ENCODE data around the gene RPL15. TPM values are rescaled to one million over a fixed set of nuclear protein-coding genes. Genes with fewer than 3 reads are reported as not detected.
A peak's percentile ranks its signal among the peaks of the same experiment; 100 is the strongest.

Gene RPL15
- total RNA-seq, 1 experiment from 2014 or later, result 4,340 TPM

GRCh38 chr3:23944007-23944783 lies 27.3 kb downstream of the RPL15 start:
- H3K27me3 ChIP-seq, result no peaks in the 10 kb centered on the region
- no peak for DNase-seq
- H3K4me3 ChIP-seq, result peak overlapping the region; percentile 55
- no peaks in the 10 kb centered on the region for H3K36me3 ChIP-seq
- no peaks in the 10 kb centered on the region for H3K9me3 ChIP-seq

- Histone ChIP-seq H3K4me3 (peak within 1 kb of the TSS; percentile 64), H3K9me3 (no peaks in the 10 kb centered on the region), H3K36me3 (no peaks in the 10 kb centered on the region), H3K27me3 (no peaks in the 10 kb centered on the region)
- DNase-seq, result peak; percentile 80
Measured at GRCh38 chr3:23944861-23945662, 28.1 kb downstream of the RPL15 start, which contains the start of gene NR1D2. TSS of gene NR1D2 (plus strand) at chr3:23945286. CDS start at chr3:23945579, 293 bp downstream.

- no peak for DNase-seq
- peak overlapping the region; percentile 55; the same call in 1 of the 2 replicates for H3K4me3 ChIP-seq
- H3K27me3 ChIP-seq, result no peaks in the 10 kb centered on the region
- no peaks in the 10 kb centered on the region for H3K36me3 ChIP-seq
- H3K9me3 ChIP-seq, result no peaks in the 10 kb centered on the region
Measured at GRCh38 chr3:23945663-23945912, 28.7 kb downstream of the RPL15 start.

- no peaks in the 10 kb centered on the region for H3K27me3 ChIP-seq
- peak; percentile 91 for DNase-seq
- H3K9me3 ChIP-seq, result no peaks in the 10 kb centered on the region
- H3K36me3 ChIP-seq, result no peaks in the 10 kb centered on the region
- H3K4me3 ChIP-seq, result peak overlapping the region; percentile 64
Measured at GRCh38 chr3:23945913-23946687, 29.2 kb downstream of the RPL15 start.

- DNase-seq, result no peak
- H3K9me3 ChIP-seq, result no peaks in the 10 kb centered on the region
- no peak overlapping the region for H3K4me3 ChIP-seq
- H3K36me3 ChIP-seq, result no peaks in the 10 kb centered on the region
- no peaks in the 10 kb centered on the region for H3K27me3 ChIP-seq
Measured at GRCh38 chr3:23948761-23949160, 31.8 kb downstream of the RPL15 start.

- no peak overlapping the region for H3K4me3 ChIP-seq
- H3K9me3 ChIP-seq, result no peaks in the 10 kb centered on the region
- no peak for DNase-seq
- H3K27me3 ChIP-seq, result no peaks in the 10 kb centered on the region
- H3K36me3 ChIP-seq, result no peaks in the 10 kb centered on the region
Measured at GRCh38 chr3:23949784-23950183, 32.9 kb downstream of the RPL15 start.

GRCh38 chr3:23950293-23950692 lies 33.4 kb downstream of the RPL15 start:
- Histone ChIP-seq H3K9me3 (no peaks in the 10 kb centered on the region), H3K27me3 (no peaks in the 10 kb centered on the region), H3K36me3 (no peaks in the 10 kb centered on the region), H3K4me3 (no peak overlapping the region)
- DNase-seq, result no peak

- DNase-seq, result no peak
- Histone ChIP-seq H3K36me3 (no peaks in the 10 kb centered on the region; the same call in 1 of the 2 replicates), H3K27me3 (no peaks in the 10 kb centered on the region), H3K4me3 (no peak overlapping the region), H3K9me3 (no peaks in the 10 kb centered on the region)
Measured at GRCh38 chr3:23952646-23953045, 35.7 kb downstream of the RPL15 start.

GRCh38 chr3:23953523-23953922 lies 36.6 kb downstream of the RPL15 start:
- DNase-seq, result no peak
- Histone ChIP-seq H3K4me3 (no peak overlapping the region), H3K36me3 (no peaks in the 10 kb centered on the region; the same call in 1 of the 2 replicates), H3K27me3 (no peaks in the 10 kb centered on the region), H3K9me3 (no peaks in the 10 kb centered on the region)

GRCh38 chr3:23954144-23954543 lies 37.2 kb downstream of the RPL15 start:
- H3K36me3 ChIP-seq, result no peaks in the 10 kb centered on the region; the same call in 1 of the 2 replicates
- DNase-seq, result no peak
- no peak overlapping the region for H3K4me3 ChIP-seq
- no peaks in the 10 kb centered on the region for H3K27me3 ChIP-seq
- no peaks in the 10 kb centered on the region for H3K9me3 ChIP-seq

- no peak overlapping the region for H3K4me3 ChIP-seq
- no peaks in the 10 kb centered on the region for H3K9me3 ChIP-seq
- no peaks in the 10 kb centered on the region for H3K27me3 ChIP-seq
- peaks cover 5% of the 10 kb centered on the region for H3K36me3 ChIP-seq
- no peak for DNase-seq
Measured at GRCh38 chr3:23956701-23957100, 39.8 kb downstream of the RPL15 start.

GRCh38 chr3:23959135-23959900 lies 42.4 kb downstream of the RPL15 start:
- no peak for DNase-seq
- no peaks in the 10 kb centered on the region for H3K9me3 ChIP-seq
- peaks cover 7% of the 10 kb centered on the region for H3K36me3 ChIP-seq
- H3K4me3 ChIP-seq, result no peak overlapping the region
- H3K27me3 ChIP-seq, result no peaks in the 10 kb centered on the region

GRCh38 chr3:23960649-23961048 lies 43.7 kb downstream of the RPL15 start:
- DNase-seq, result no peak
- H3K9me3 ChIP-seq, result no peaks in the 10 kb centered on the region
- peaks cover 7% of the 10 kb centered on the region for H3K36me3 ChIP-seq

GRCh38 chr3:23961066-23961465 lies 44.1 kb downstream of the RPL15 start:
- no peaks in the 10 kb centered on the region for H3K9me3 ChIP-seq
- DNase-seq, result no peak
- H3K36me3 ChIP-seq, result peaks cover 7% of the 10 kb centered on the region
- no peak overlapping the region for H3K4me3 ChIP-seq
- no peaks in the 10 kb centered on the region for H3K27me3 ChIP-seq

More at GRCh38 chr3:23960649-23961048, 43.7 kb downstream of the RPL15 start:
- H3K4me3 ChIP-seq, result no peak overlapping the region
- H3K27me3 ChIP-seq, result no peaks in the 10 kb centered on the region

- no peak overlapping the region for H3K4me3 ChIP-seq
- H3K36me3 ChIP-seq, result peaks cover 7% of the 10 kb centered on the region
- H3K9me3 ChIP-seq, result no peaks in the 10 kb centered on the region
- no peak for DNase-seq
- H3K27me3 ChIP-seq, result no peaks in the 10 kb centered on the region
Measured at GRCh38 chr3:23961913-23962312, 45.0 kb downstream of the RPL15 start.

- Histone ChIP-seq H3K27me3 (no peaks in the 10 kb centered on the region), H3K9me3 (no peaks in the 10 kb centered on the region), H3K4me3 (no peak overlapping the region), H3K36me3 (peaks cover 17% of the 10 kb centered on the region)
- no peak for DNase-seq
Measured at GRCh38 chr3:23964537-23965235, 47.8 kb downstream of the RPL15 start.
